HG03135 (cell line): ENCODE measurements around the gene SAMD7.

ENCODE experiments used
- ATAC-seq: cut with Tn5 transposase; IDR thresholded peaks from one replicate; pipeline ENCODE4 v1.9.1; 2021; ENCODE audit warnings: mild to moderate bottlenecking, moderate library complexity; ENCODE audit not compliant: unreplicated experiment

SAMD7 gene

DNA sequence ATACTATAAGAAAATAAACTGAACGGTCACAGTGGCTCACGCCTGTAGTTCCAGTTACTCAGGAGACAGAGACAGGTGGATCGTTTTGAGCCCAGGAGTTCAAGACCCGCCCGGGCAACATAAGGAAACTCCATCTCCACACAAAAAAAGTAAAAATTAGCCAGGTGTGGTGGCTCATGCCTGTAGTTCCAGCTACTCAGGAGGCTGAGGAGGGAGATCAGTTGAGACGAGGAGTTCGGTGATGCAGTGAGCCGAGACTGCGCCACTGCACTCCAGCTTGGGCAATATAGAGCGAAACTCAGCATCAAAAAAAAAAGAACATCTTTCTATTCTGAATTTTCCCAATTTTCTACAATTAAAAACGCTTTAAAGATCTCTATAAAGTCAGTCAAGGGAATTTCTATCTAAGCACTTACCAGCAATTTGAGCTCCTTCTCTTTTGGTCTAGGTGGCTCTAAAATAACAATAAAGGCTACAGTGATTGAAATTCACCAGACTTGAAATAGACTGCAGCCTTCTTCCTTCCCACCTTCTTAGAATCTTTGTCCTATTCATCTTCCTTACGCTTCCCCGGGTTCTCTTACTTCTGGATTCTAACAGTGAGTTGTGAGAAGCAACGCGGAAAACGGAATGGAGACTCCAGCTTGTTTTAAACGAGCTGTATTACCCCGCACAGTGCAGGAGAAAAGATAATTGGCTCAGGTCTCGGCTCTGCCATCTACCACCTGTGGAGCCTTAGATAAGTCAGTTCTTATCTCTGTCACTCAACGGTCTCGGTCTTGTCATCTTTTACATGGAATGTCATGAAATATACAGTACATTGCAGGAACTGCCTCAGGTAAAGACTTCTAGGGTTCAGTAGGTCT lies 54.4 kb downstream of the SAMD7 start:
- ATAC-seq: peak; percentile 22

DNA sequence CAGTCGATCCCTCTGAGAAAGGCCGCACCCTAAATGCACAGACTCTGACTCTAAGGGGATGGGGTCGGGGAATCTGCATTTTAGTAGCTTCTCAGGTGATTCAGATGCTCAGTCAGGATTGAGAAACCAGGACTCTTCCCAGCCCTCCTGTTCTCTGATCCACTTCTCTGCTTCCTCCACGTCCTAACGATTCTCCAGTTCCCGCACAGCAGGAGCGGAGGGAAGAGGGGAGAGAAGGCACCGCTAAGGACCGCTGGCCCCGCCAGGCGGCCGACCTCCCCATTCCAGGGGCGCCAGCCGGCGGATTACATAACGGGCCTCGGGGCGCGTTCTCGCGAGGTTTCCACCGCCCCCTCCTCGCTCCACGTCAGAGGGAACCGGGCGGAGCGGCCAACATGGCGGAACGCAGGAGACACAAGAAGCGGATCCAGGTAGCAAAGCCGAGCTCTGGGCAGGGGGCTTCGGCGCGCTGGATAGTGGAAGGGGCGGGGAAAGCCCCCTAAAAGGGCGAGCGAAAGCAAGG lies 55.1 kb downstream of the SAMD7 start, which contains the start of gene SEC62:
TSS of gene SEC62 (plus strand) at position 380 of the 523 bp plus-strand sequence. CDS start at position 396, 16 bp downstream.
- peak; percentile 91 for ATAC-seq

DNA sequence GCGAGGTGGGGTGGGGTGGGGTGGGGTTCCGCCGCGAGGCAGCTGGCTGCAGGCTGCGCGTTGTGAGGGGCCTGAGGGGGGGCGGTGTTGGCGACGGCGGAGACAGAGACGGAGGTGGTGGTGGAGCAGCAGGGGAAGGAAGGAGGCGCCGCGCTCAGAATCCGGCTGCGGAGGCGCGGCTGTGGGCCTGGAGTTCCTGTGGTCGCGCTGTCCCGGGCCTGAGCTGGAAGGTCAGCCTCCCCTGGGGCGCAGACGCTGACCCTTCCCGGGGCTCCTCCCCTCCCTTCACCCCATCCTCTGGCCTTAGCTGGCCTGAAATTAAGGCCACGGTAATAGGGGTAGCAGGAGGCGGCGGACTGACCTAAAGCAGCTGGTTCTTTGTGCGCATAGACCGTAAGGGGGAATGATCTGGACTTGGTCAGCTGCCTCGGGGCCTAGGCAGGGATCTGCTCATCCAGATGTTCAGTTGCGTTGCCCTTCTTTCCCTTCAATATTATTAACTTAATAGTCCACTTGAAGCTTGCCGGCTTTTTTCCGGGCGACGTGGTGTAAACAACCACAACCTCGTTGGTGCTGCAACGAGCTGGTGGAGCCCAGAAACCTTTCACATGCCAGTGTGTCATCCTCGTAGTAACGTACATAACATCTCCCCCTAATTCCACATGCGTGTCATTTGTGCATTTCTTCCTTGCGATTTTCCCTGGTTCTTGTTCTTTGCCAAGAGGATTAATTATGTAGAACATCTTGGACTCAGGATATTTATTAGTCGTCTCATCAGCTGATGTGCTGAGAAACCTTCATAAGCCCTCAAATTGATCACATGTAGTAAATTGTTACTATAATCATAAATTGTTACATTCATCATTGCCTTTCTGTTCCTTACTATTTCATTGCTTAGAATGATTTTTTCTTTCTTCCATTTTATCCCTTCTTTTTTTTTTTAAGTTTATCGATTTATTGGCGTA lies 55.9 kb downstream of the SAMD7 start:
- peak; percentile 45 for ATAC-seq

DNA sequence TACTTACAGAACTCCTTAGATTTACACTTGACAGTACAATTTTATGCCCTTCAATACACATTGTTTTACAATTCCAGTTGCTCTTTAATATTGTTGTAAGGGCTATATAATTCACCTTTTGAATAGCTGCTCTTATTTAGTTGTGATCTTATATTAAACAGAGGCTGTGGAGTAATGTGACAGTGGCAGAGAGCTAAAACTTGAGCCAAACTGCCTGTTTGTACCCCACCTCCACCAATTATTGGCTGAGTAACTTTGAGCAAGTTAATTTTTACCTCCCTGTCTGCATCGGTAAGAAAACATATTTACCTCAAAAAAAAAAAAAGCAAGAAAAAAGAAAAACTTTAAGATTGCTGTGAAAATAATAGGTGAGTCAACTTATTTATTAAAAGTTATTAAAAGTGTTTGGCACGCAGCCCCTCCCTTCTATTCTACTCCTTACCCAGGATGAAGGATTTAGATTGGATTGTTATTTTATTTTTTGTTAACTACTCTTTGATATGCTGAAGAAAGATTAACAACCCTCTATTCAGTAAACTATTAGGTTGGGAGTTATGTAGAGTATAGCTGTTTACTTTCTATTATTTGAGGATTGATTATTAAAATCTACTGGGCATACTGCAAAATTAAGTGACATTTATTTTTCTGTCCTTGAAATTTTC lies 57.0 kb downstream of the SAMD7 start:
- ATAC-seq: no peak

DNA sequence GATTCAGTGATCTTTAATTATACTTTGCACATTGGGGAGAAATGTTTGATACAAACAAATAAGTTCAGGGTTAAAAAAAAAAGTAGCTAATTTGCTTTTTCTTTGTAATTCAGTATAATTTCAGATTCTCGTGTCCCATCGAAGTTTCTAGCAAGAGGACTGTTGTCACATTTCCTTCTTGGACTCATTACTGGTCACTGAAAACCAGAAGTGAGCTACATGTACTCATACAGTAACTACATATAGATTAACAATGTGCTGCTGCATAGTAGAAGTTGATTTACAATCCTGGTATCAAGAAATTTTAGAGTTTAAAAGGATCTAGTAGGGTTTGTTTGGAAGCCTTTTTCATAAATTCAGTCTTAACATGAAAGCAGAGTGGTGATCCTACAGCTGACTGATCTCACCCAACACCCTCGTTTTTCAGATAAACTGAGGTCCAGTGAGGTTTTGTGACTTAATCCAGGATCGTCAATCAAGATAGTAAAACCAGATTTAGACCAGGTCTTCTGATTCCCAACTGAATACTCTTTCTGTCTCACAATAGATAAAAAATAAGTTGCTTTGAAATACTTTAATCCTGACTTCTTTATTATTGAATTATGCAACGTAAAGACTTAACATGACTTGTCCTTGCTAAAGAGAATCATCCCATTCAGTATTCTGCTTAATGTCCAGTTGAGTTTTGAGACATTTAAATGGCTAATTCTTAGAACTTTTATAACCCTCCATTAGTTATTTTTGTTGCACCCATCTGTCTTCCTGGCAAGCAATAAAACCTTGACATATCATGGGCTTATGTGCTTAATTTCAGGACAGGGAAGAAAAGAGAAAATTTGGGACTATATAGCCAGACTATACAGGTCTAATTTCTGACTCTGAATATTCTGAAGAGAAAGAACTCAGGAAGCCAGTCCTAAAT lies 58.1 kb downstream of the SAMD7 start:
- no peak for ATAC-seq

DNA sequence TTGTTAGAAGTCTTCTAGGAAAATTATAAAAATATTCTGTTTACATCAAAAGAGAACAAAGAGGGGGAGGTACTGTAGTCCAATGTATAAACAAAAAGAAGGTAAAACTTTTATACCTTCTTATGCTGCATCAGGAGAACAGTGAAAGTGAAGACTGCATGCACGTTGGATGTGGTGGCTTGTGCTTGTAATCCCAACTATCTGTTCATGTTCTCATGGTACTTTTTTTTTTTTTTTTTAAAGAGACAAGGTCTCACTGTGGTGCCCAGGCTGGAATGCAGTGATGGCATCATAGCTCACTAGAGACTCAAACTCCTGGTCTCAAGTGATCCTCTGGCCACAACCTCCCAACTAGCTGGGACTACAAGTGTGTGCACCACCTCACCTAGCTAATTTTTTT lies 59.5 kb downstream of the SAMD7 start:
- no peak for ATAC-seq

DNA sequence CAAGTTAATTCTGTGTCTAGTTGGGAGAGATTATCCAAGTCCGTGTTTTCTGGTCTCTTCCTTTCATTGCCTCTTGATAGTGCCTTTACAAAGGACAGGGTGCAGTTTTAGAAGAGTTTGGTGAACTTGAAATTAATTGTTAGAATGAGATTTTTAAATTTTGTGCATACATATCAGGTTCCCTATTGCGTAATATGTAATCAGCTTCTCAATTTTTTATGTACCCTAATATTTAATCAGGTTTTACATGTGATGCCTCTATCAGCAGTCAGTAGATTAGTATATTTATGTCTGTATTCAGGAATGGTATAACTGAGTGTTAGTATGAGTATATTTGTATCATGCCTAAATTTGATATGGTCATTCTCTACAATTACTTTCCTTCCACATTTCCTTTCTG lies 60.1 kb downstream of the SAMD7 start:
- no peak for ATAC-seq

DNA sequence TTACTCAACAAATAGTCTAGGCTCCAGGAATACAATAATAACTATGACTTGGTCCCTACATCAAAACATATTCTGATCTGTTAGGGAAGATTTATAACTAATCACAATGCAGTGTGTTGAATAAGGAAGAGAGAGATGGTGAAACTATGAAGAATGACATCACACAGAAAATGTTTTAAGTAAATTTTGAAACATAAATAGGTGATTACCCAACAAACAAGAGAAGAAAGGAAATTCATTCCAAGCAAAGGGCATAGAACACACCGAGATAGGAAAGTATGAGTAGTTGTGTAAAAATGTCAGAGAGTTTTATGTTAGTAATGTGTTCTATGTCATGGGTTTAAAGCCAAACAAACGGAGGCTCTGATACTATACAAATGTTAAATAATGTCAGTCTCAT lies 68.7 kb downstream of the SAMD7 start:
- ATAC-seq: no peak

DNA sequence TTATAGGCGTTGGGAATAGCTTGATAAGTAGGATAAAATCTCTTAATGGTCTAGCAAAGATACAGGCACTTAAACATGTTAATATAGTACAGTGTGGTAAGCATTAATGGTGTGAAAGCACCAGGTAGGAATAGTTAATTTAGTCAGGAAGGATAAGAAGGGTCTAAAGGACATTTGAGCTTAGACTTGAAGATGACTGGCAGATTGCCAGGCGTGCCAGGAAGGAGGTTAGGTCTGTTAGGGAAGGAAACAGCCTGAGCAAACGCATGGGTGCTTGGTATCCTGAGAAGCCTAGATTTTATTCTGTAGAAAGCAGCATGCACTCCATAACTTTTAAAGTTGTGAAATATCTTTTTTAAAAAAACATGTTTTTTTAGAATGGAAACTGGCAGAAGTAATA lies 72.9 kb downstream of the SAMD7 start:
- ATAC-seq: no peak
